GM20000 (cell line): ENCODE results near the gene ERMAP.

Source experiments
- DNase-seq: peaks from one replicate; pipeline ENCODE4 v3.0.0; 2012; ENCODE audit warnings: low spot score
- CTCF ChIP-seq: IDR thresholded peaks from 2 replicates; pipeline ENCODE4 v1.5.1; 2012; ENCODE audit warnings: mild to moderate bottlenecking, control low read depth; ENCODE audit errors: extremely low read depth, missing control alignments

ERMAP gene

GRCh38 chr1:42845193-42845592, 28.3 kb downstream of the ERMAP start:
- no peak for TF ChIP-seq CTCF
- DNase-seq = no peak

- peak; percentile 18 for DNase-seq
- no peak for TF ChIP-seq CTCF
These were observed 28.9 kb downstream of the ERMAP start for GRCh38 chr1:42845866-42846256.

GRCh38 chr1:42846257-42847110, 29.6 kb downstream of the ERMAP start, which contains the start of gene ZNF691:
Gene ZNF691 (plus strand): TSS chr1:42846613. CDS start chr1:42849659, 3,046 bp downstream.
- peak; percentile 93 for DNase-seq
- peak; percentile 17 for TF ChIP-seq CTCF

GRCh38 chr1:42847111-42847595, 30.2 kb downstream of the ERMAP start:
- no peak for TF ChIP-seq CTCF
- DNase-seq = no peak

- no peak for TF ChIP-seq CTCF
- DNase-seq = no peak
These were observed 31.0 kb downstream of the ERMAP start for GRCh38 chr1:42847721-42848460.

- no peak for TF ChIP-seq CTCF
These were observed 32.1 kb downstream of the ERMAP start for GRCh38 chr1:42848823-42849537.

More at GRCh38 chr1:42848823-42849537, 32.1 kb downstream of the ERMAP start:
- no peak for DNase-seq
